Prostate gland (tissue), 2 donors: ENCODE measurements around the gene DHRS1.

Experiments used
- CTCF ChIP-seq, 4 experiments: fragments of 200-600 bp in 2 of 4; fragments of 450-650 bp in 2 of 4; sonication (generic) in 2 of 4; IDR thresholded peaks; 1 replicate in 3 of 4; 2 replicates in 1 of 4; pipeline ENCODE4 v1.5.1; 2016 to 2019; ENCODE audit warnings: antibody characterized with exemption in 4 of 4, mild to moderate bottlenecking in 2 of 4, moderate library complexity in 2 of 4
- POLR2A ChIP-seq: fragments of 450-650 bp; IDR thresholded peaks from one replicate; pipeline ENCODE4 v1.6.1; 2016; ENCODE audit warnings: antibody characterized with exemption, mild to moderate bottlenecking
- POLR2AphosphoS5 ChIP-seq: sonication (generic); formaldehyde crosslinking; IDR thresholded peaks from one replicate; pipeline ENCODE4 v1.6.1; 2017; ENCODE audit warnings: antibody characterized with exemption

GRCh38 chr14:24246765-24247212 lies 52.8 kb downstream of the DHRS1 start:
- TF ChIP-seq CTCF (IDR thresholded peaks at IDR 0.05): no peak
- TF ChIP-seq POLR2A: no peak
- no peak for TF ChIP-seq POLR2AphosphoS5
